Uterus (tissue), 2 donors: ENCODE measurements around the gene RARB.

Source experiments
- POLR2A ChIP-seq, 2 donors: fragments of 450-650 bp; IDR thresholded peaks; one replicate each; pipeline ENCODE4 v1.6.1; 2016; ENCODE audit warnings: antibody characterized with exemption in 2 of 2, mild to moderate bottlenecking in 1 of 2, moderate library complexity in 1 of 2
- TF ChIP-seq, protein P1 (sequence below), 4 experiments: fragments of 200-600 bp in 2 of 4; fragments of 450-650 bp in 2 of 4; sonication (generic) in 2 of 4; IDR thresholded peaks; one replicate each; pipeline ENCODE4 v1.5.1; 2016 to 2019; ENCODE audit warnings: antibody characterized with exemption in 4 of 4, mild to moderate bottlenecking in 2 of 4, moderate library complexity in 1 of 4

DNA sequence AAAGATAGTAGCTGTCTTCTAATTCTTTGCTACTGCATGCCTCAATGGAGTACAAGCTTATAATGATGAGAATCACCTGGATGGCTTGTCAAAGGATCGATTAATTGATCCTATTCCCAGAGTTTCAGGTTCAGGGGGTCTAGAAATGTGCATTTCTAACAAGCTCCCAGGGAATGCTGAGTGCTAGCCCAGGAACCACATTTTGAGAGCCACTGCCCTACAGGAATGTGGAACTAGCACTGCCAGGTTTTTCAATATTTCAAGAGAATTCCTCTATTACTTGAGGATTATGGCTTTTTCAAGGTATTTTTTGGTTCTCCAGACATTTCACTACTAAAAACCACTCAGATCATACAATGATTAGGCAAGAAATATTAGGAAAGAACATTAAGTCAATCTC lies 52.7 kb downstream of the RARB start:
- TF ChIP-seq, protein P1, sequence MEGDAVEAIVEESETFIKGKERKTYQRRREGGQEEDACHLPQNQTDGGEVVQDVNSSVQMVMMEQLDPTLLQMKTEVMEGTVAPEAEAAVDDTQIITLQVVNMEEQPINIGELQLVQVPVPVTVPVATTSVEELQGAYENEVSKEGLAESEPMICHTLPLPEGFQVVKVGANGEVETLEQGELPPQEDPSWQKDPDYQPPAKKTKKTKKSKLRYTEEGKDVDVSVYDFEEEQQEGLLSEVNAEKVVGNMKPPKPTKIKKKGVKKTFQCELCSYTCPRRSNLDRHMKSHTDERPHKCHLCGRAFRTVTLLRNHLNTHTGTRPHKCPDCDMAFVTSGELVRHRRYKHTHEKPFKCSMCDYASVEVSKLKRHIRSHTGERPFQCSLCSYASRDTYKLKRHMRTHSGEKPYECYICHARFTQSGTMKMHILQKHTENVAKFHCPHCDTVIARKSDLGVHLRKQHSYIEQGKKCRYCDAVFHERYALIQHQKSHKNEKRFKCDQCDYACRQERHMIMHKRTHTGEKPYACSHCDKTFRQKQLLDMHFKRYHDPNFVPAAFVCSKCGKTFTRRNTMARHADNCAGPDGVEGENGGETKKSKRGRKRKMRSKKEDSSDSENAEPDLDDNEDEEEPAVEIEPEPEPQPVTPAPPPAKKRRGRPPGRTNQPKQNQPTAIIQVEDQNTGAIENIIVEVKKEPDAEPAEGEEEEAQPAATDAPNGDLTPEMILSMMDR (IDR thresholded peaks at IDR 0.05) = no peak
- TF ChIP-seq POLR2A (IDR thresholded peaks at IDR 0.05) = no peak
